ENCODE measurements around the gene LPIN3.
"Not testable (repeated sequence)": the region's sequence is repeated elsewhere in the genome, so short reads cannot be mapped to it uniquely, and the experiment has no call there.

Gene LPIN3

GRCh38 chr20:41308726-41309413 lies 31.8 kb upstream of the LPIN3 start:
- H3K36me3 ChIP-seq (ENCODE audit: insufficient read depth, low read length): no peaks in the 10 kb centered on the region
- H3K27me3 ChIP-seq (ENCODE audit: control insufficient read depth in 1 of 2, insufficient read depth in 2 of 2, low read length in 2 of 2): no peaks in the 10 kb centered on the region
- H3K4me1 ChIP-seq (ENCODE audit: insufficient read depth, low read length): peaks cover 27% of the 10 kb centered on the region
- no peaks in the 10 kb centered on the region for H3K9me3 ChIP-seq (ENCODE audit: low read length)
- H3K27ac ChIP-seq (ENCODE audit: low read depth, low read length): no peak overlapping the region
- no peak overlapping the region for H3K4me3 ChIP-seq (ENCODE audit: low read depth in 1 of 2, low read length in 2 of 2)
- H3K9ac ChIP-seq (ENCODE audit: low read length): no peak overlapping the region

- H3K9ac ChIP-seq (ENCODE audit: low read length): no peak overlapping the region
- H3K4me3 ChIP-seq (ENCODE audit: low read depth in 1 of 2, low read length in 2 of 2): no peak overlapping the region
- H3K9me3 ChIP-seq (ENCODE audit: low read length): no peaks in the 10 kb centered on the region
- H3K36me3 ChIP-seq (ENCODE audit: insufficient read depth, low read length): no peaks in the 10 kb centered on the region
- H3K27me3 ChIP-seq (ENCODE audit: control insufficient read depth in 1 of 2, insufficient read depth in 2 of 2, low read length in 2 of 2): no peaks in the 10 kb centered on the region
- peaks cover 28% of the 10 kb centered on the region for H3K4me1 ChIP-seq (ENCODE audit: insufficient read depth, low read length)
- H3K27ac ChIP-seq (ENCODE audit: low read depth, low read length): no peak overlapping the region
Measured at GRCh38 chr20:41309817-41310216, 30.8 kb upstream of the LPIN3 start.

GRCh38 chr20:41312009-41312408 lies 28.6 kb upstream of the LPIN3 start:
- H3K27me3 ChIP-seq (ENCODE audit: control insufficient read depth in 1 of 2, insufficient read depth in 2 of 2, low read length in 2 of 2); H3K9ac ChIP-seq (ENCODE audit: low read length); H3K27ac ChIP-seq (ENCODE audit: low read depth, low read length); H3K4me3 ChIP-seq (ENCODE audit: low read depth in 1 of 2, low read length in 2 of 2); H3K9me3 ChIP-seq (ENCODE audit: low read length); H3K36me3 ChIP-seq (ENCODE audit: insufficient read depth, low read length): not testable (repeated sequence)
- peaks cover 39% of the 10 kb centered on the region for H3K4me1 ChIP-seq (ENCODE audit: insufficient read depth, low read length)

DNA sequence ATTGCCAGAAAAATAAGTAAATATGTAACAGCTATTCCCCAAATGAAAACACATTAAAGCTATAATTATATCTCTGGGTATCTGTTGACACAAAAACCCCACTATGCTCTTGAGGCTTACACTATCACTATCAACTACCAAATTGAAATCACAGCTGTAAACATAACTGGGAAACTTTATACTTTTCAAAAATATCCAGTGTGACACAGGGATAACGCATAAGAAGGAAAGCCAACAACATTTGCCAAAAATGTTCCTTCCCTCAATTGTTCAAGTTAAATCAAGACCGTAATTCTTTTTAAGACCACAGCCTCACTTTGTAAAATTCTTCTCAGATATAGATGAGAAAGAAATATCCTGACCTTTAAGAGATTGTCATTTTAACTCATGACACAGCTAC lies 26.2 kb upstream of the LPIN3 start:
- Histone ChIP-seq H3K27me3 (ENCODE audit: control insufficient read depth in 1 of 2, insufficient read depth in 2 of 2, low read length in 2 of 2) (no peaks in the 10 kb centered on the region), H3K4me3 (ENCODE audit: low read depth in 1 of 2, low read length in 2 of 2) (no peak overlapping the region), H3K4me1 (ENCODE audit: insufficient read depth, low read length) (peaks cover 29% of the 10 kb centered on the region), H3K36me3 (ENCODE audit: insufficient read depth, low read length) (no peaks in the 10 kb centered on the region), H3K27ac (ENCODE audit: low read depth, low read length) (peak overlapping the region; percentile 27), H3K9me3 (ENCODE audit: low read length) (no peaks in the 10 kb centered on the region), H3K9ac (ENCODE audit: low read length) (no peak overlapping the region)

DNA sequence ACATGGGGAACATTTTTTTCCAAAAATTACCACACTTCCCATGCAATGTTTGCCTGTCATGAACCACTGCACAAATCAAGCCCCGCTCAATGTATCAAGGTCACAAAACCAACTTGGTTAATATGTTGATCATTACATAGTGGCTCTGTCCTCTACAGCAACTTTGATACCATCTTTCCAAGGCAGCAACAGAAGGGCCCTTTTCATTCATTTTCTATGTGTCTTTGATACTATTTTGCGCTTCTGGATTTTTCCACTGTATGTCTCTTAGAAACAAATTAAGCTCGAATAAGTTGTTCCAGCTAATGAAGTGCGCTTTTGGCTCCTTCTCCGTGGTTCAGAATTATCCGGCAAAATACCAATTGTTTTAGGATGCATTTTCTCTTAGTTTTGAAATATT lies 24.6 kb upstream of the LPIN3 start:
- H3K36me3 ChIP-seq (ENCODE audit: insufficient read depth, low read length): no peaks in the 10 kb centered on the region
- no peak overlapping the region for H3K9ac ChIP-seq (ENCODE audit: low read length)
- peak overlapping the region; percentile 85 for H3K27ac ChIP-seq (ENCODE audit: low read depth, low read length)
- peaks cover 21% of the 10 kb centered on the region for H3K4me1 ChIP-seq (ENCODE audit: insufficient read depth, low read length)
- no peaks in the 10 kb centered on the region for H3K27me3 ChIP-seq (ENCODE audit: control insufficient read depth in 1 of 2, insufficient read depth in 2 of 2, low read length in 2 of 2)
- no peaks in the 10 kb centered on the region for H3K9me3 ChIP-seq (ENCODE audit: low read length)
- H3K4me3 ChIP-seq (ENCODE audit: low read depth in 1 of 2, low read length in 2 of 2): peak overlapping the region in 1 of 2 donors; percentile 71

DNA sequence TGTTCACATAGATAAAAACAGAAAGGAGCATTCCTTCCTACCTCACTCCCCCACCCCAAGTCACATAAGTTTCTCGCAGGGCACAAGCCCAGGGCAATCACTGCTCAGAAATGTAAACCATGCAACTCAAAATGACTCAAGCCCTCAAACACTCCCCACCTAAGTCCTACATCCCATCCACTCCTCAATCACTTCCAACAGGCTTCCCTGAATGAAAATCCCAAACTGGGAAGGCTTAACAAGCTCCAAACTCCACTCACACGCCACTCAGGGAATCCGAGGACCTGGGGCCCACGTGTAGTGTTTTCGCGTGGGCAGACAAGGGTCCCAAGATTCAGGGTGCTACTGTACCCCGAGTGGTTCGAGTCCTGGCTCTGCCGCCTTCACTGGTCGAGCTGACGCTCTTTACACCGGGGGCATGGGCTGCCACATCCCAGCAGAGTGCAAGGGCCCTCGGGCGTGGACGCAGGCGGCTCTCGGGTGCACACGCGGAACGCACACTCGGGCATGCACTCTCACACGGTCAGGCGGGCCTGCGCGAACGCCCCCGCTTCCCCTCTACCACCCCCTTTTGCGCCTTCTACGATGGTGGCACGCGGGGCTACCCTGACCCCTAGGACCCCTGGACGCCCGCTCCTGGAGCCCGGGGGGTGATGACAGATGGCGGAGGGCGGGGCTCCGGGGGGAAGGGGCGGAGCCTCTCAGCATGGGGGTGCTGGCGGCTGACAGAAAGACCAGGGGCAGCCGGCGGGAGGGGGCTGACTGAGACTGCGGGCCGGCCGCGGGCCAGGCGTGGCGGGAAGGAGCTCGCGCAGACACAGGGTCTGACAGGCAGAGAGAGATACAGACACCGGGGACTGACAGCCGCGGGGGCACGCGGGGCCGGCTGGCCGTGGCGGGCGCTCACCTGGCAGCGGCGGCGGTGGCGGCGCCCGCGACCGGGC lies 23.7 kb upstream of the LPIN3 start:
- H3K27me3 ChIP-seq (ENCODE audit: control insufficient read depth in 1 of 2, insufficient read depth in 2 of 2, low read length in 2 of 2): no peaks in the 10 kb centered on the region
- H3K4me1 ChIP-seq (ENCODE audit: insufficient read depth, low read length): peaks cover 21% of the 10 kb centered on the region
- no peaks in the 10 kb centered on the region for H3K9me3 ChIP-seq (ENCODE audit: low read length)
- H3K27ac ChIP-seq (ENCODE audit: low read depth, low read length): peak overlapping the region; percentile 85
- H3K9ac ChIP-seq (ENCODE audit: low read length): peak overlapping the region; percentile 30
- peak overlapping the region; percentile 67 to 71 for H3K4me3 ChIP-seq (ENCODE audit: low read depth in 1 of 2, low read length in 2 of 2)
- no peaks in the 10 kb centered on the region for H3K36me3 ChIP-seq (ENCODE audit: insufficient read depth, low read length)

DNA sequence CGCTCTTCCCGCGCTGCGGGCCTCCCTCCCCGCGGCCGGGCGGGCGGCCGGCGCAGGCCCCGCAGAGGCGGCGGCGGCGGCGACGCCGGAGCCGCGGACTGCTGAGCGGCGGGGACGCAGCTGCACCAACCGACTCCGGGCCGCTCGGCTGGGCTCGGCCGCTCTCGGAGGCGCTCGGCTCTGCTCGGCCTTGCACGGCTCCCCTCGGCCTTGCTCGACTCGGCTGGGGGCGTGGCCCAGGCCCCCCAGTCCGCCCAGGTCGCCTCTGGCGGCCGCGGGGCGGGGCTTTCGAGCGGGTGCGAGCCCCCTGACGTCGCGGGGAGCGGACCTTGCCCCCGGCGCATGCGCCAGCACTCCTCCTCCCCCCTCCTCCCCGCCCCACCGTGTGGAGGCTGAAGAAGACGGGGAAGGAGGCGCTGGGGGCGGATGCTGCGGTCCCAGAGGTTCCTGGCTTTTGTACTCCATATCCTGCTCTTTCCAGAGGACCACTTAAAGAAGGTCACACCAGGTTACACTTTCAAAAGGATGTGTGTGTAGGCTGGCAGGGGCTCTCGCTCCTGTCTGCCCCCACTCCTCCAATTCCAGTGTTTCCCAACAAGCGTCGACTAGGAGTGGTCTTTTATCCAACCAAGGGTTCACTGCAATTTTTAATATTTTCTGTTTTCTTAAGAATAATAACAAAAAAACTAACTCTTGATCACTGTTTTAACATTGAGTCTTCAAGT lies 22.9 kb upstream of the LPIN3 start, which contains the start of gene ZHX3:
TSS of gene ZHX3 (minus strand) at position 186 of the 725 bp plus-strand sequence. CDS start 112,815 bp downstream, outside the sequence.
- no peaks in the 10 kb centered on the region for H3K27me3 ChIP-seq (ENCODE audit: control insufficient read depth in 1 of 2, insufficient read depth in 2 of 2, low read length in 2 of 2)
- H3K9ac ChIP-seq (ENCODE audit: low read length): peak within 1 kb of the TSS; percentile 30
- H3K4me1 ChIP-seq (ENCODE audit: insufficient read depth, low read length): peaks cover 21% of the 10 kb centered on the region
- H3K36me3 ChIP-seq (ENCODE audit: insufficient read depth, low read length): no peaks in the 10 kb centered on the region
- H3K9me3 ChIP-seq (ENCODE audit: low read length): no peaks in the 10 kb centered on the region
- peak within 1 kb of the TSS; percentile 85 for H3K27ac ChIP-seq (ENCODE audit: low read depth, low read length)
- peak within 1 kb of the TSS; percentile 67 to 71 for H3K4me3 ChIP-seq (ENCODE audit: low read depth in 1 of 2, low read length in 2 of 2)

- Histone ChIP-seq H3K27me3 (ENCODE audit: control insufficient read depth in 1 of 2, insufficient read depth in 2 of 2, low read length in 2 of 2) (no peaks in the 10 kb centered on the region), H3K36me3 (ENCODE audit: insufficient read depth, low read length) (no peaks in the 10 kb centered on the region), H3K4me3 (ENCODE audit: low read depth in 1 of 2, low read length in 2 of 2) (no peak overlapping the region), H3K27ac (ENCODE audit: low read depth, low read length) (peak overlapping the region; percentile 45), H3K9me3 (ENCODE audit: low read length) (no peaks in the 10 kb centered on the region), H3K9ac (ENCODE audit: low read length) (peak overlapping the region; percentile 4), H3K4me1 (ENCODE audit: insufficient read depth, low read length) (peaks cover 21% of the 10 kb centered on the region)
Measured at GRCh38 chr20:41318271-41318649, 22.4 kb upstream of the LPIN3 start.

- no peak overlapping the region for H3K27ac ChIP-seq (ENCODE audit: low read depth, low read length)
Measured at GRCh38 chr20:41320441-41320840, 20.2 kb upstream of the LPIN3 start.

GRCh38 chr20:41320976-41321375 lies 19.6 kb upstream of the LPIN3 start:
- Histone ChIP-seq H3K9me3 (ENCODE audit: low read length) (no peaks in the 10 kb centered on the region), H3K4me3 (ENCODE audit: low read depth in 1 of 2, low read length in 2 of 2) (no peak overlapping the region), H3K27me3 (ENCODE audit: control insufficient read depth in 1 of 2, insufficient read depth in 2 of 2, low read length in 2 of 2) (no peaks in the 10 kb centered on the region), H3K27ac (ENCODE audit: low read depth, low read length) (no peak overlapping the region), H3K4me1 (ENCODE audit: insufficient read depth, low read length) (peaks cover 11% of the 10 kb centered on the region), H3K9ac (ENCODE audit: low read length) (no peak overlapping the region), H3K36me3 (ENCODE audit: insufficient read depth, low read length) (no peaks in the 10 kb centered on the region)

More at GRCh38 chr20:41320441-41320840, 20.2 kb upstream of the LPIN3 start:
- no peaks in the 10 kb centered on the region for H3K27me3 ChIP-seq (ENCODE audit: control insufficient read depth in 1 of 2, insufficient read depth in 2 of 2, low read length in 2 of 2)
- H3K4me1 ChIP-seq (ENCODE audit: insufficient read depth, low read length): peaks cover 13% of the 10 kb centered on the region
- H3K36me3 ChIP-seq (ENCODE audit: insufficient read depth, low read length): no peaks in the 10 kb centered on the region
- H3K9ac ChIP-seq (ENCODE audit: low read length): no peak overlapping the region
- no peak overlapping the region for H3K4me3 ChIP-seq (ENCODE audit: low read depth in 1 of 2, low read length in 2 of 2)
- no peaks in the 10 kb centered on the region for H3K9me3 ChIP-seq (ENCODE audit: low read length)

- Histone ChIP-seq H3K9ac (ENCODE audit: low read length) (no peak overlapping the region), H3K36me3 (ENCODE audit: insufficient read depth, low read length) (no peaks in the 10 kb centered on the region)
Measured at GRCh38 chr20:41327178-41327577, 13.4 kb upstream of the LPIN3 start.

More at GRCh38 chr20:41327178-41327577, 13.4 kb upstream of the LPIN3 start:
- Histone ChIP-seq H3K4me1 (ENCODE audit: insufficient read depth, low read length) (peaks cover 16% of the 10 kb centered on the region), H3K27me3 (ENCODE audit: control insufficient read depth in 1 of 2, insufficient read depth in 2 of 2, low read length in 2 of 2) (no peaks in the 10 kb centered on the region), H3K9me3 (ENCODE audit: low read length) (no peaks in the 10 kb centered on the region), H3K27ac (ENCODE audit: low read depth, low read length) (no peak overlapping the region), H3K4me3 (ENCODE audit: low read depth in 1 of 2, low read length in 2 of 2) (no peak overlapping the region)
